ENCODE measurements around the gene ABCA6. TPM values are rescaled to one million over a fixed set of nuclear protein-coding genes. Genes with fewer than 3 reads are reported as not detected.

ABCA6 gene
- total and polyA plus RNA-seq, 2 of the 13 experiments (the other 11 are each of a cell fraction or from before 2014, with no cell fraction given), result 0.05 to 0.11 TPM

DNA sequence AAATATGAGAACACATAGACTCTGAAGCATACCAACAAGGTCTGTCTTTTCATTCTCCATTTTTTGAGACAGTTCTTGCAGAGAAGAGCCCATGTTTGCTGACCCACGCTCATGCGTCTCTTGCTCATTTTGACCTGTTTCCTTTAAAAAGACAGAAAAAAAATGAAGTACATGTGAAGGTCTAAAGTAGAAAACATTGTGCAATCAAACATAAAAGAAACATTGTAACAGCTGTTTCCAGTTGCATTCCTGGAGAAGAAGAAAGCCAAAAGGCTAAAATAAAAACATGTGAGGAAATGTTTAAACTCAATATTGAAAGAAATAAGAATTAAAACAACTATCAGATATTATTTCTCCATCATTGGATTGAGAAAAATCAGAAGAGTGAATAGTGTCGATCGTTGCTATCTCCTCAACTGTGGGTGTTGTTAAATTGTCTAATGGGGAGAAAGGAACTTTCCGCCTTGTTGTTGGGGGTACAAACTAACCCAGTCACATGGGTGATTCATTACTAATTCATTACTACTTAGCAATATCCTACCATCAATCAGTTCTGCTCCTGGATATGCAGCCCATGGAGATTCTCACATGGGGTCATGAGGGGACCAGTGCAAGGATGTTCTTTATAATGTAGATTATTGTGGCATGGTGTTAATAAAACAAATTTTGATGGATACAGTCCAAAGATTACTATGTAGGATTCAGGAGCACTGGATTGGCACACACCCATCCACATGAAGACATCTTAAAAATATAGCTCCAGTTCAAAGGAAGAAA is 90.5 kb downstream of the ABCA6 start (continued):
- no peak for TF ChIP-seq KIAA2018 (CRISPR knock-in tag; IDR thresholded peaks at IDR 0.05; ENCODE audit: borderline replicate concordance)
- no peak for TF ChIP-seq ZNF562 (CRISPR knock-in tag; IDR thresholded peaks at IDR 0.05; ENCODE audit: borderline replicate concordance)
- TF ChIP-seq ZMYM4 (CRISPR knock-in tag; IDR thresholded peaks at IDR 0.05), result peak; percentile 46; the same call in 1 of the 2 replicates
- no peak for TF ChIP-seq ZNF777 (CRISPR knock-in tag; IDR thresholded peaks at IDR 0.05)
- peak; percentile 80 for TF ChIP-seq ISL2 (CRISPR knock-in tag; IDR thresholded peaks at IDR 0.05)
- no peak for TF ChIP-seq CERS6 (CRISPR knock-in tag; IDR thresholded peaks at IDR 0.05)
- TF ChIP-seq, protein P1, sequence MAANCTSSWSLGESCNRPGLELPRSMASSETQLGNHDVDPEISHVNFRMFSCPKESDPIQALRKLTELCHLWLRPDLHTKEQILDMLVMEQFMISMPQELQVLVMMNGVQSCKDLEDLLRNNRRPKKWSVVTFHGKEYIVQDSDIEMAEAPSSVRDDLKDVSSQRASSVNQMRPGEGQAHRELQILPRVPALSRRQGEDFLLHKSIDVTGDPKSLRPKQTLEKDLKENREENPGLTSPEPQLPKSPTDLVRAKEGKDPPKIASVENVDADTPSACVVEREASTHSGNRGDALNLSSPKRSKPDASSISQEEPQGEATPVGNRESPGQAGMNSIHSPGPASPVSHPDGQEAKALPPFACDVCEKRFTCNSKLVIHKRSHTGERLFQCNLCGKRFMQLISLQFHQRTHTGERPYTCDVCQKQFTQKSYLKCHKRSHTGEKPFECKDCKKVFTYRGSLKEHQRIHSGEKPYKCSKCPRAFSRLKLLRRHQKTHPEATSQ (CRISPR knock-in tag; IDR thresholded peaks at IDR 0.05; ENCODE audit: borderline replicate concordance), result peak; percentile 47; the same call in 1 of the 2 replicates
- TF ChIP-seq, protein P2, sequence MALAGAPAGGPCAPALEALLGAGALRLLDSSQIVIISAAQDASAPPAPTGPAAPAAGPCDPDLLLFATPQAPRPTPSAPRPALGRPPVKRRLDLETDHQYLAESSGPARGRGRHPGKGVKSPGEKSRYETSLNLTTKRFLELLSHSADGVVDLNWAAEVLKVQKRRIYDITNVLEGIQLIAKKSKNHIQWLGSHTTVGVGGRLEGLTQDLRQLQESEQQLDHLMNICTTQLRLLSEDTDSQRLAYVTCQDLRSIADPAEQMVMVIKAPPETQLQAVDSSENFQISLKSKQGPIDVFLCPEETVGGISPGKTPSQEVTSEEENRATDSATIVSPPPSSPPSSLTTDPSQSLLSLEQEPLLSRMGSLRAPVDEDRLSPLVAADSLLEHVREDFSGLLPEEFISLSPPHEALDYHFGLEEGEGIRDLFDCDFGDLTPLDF (CRISPR knock-in tag; IDR thresholded peaks at IDR 0.05), result no peak
- TF ChIP-seq ZNF75D (CRISPR knock-in tag; IDR thresholded peaks at IDR 0.05; ENCODE audit: borderline replicate concordance), result no peak
- TF ChIP-seq ADNP (CRISPR knock-in tag; IDR thresholded peaks at IDR 0.05), result no peak
- TF ChIP-seq LBX2 (CRISPR knock-in tag; IDR thresholded peaks at IDR 0.05; ENCODE audit: borderline replicate concordance), result no peak
- peak; percentile 85 for TF ChIP-seq HDAC2 (CRISPR knock-in tag; IDR thresholded peaks at IDR 0.05)
- no peak for TF ChIP-seq ZBTB38 (CRISPR knock-in tag; IDR thresholded peaks at IDR 0.05)
- TF ChIP-seq SNRNP70 (IDR thresholded peaks at IDR 0.05; ENCODE audit: low read depth, low read length), result no peak
- TF ChIP-seq FOXP1 (IDR thresholded peaks at IDR 0.05), result no peak
- peak; percentile 75 for TF ChIP-seq FOXP1 (CRISPR knock-in tag; IDR thresholded peaks at IDR 0.05)
- 0 out of 2 replicates have a peak, but pooled peaks have one; percentile 26 for TF ChIP-seq NR2C2 (CRISPR knock-in tag; IDR thresholded peaks at IDR 0.05; ENCODE audit: borderline replicate concordance)
- TF ChIP-seq JUN (CRISPR knock-in tag; IDR thresholded peaks at IDR 0.05), result no peak

Data from HepG2 (cell line).